22Rv1 (cell line): ENCODE data around the gene EXD3.

Source experiments
- ZFX ChIP-seq: fragments of 450-650 bp; IDR thresholded peaks from 2 replicates; pipeline ENCODE4 v1.6.1; 2017; ENCODE audit warnings: antibody characterized with exemption, borderline replicate concordance
- TF ChIP-seq, protein P1 (sequence below): fragments of 450-650 bp; IDR thresholded peaks from 2 replicates; pipeline ENCODE4 v1.5.1; 2017; ENCODE audit warnings: mild to moderate bottlenecking

DNA sequence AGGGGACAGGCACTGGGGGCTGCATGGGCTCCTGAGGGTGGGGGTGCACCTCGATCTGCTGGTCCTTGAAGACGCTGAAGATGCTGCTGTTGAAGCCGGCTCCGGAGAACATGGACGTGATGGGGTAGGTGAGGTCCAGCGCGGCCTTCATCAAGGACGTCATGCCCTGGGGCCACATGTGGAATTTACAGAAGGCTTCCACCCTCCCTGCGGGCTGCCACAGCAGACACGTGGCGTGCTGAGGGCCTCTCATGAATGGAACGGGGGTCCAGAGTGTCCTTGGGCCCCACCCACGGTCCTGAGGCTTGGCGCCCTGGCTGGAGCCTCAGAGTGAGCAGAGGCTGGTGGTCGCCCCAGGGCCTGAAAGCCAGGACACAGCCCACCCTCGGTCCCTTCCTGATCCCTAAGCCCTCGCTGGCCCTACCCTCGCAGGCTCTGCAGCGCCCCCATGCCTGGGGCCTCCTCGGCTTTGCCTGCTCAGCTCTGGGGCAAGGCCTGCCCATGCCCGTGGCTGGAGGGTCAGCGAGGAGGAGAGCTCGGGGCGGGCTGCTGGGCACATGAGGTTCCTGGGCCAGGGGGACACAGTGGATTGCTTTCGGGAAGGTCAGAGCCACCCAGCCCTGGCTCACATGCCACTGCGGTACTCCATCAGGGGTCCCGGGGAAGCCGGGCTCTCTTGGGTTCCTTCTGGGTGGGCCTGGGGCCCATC, 41.5 kb upstream of the EXD3 start:
- TF ChIP-seq, protein P1, sequence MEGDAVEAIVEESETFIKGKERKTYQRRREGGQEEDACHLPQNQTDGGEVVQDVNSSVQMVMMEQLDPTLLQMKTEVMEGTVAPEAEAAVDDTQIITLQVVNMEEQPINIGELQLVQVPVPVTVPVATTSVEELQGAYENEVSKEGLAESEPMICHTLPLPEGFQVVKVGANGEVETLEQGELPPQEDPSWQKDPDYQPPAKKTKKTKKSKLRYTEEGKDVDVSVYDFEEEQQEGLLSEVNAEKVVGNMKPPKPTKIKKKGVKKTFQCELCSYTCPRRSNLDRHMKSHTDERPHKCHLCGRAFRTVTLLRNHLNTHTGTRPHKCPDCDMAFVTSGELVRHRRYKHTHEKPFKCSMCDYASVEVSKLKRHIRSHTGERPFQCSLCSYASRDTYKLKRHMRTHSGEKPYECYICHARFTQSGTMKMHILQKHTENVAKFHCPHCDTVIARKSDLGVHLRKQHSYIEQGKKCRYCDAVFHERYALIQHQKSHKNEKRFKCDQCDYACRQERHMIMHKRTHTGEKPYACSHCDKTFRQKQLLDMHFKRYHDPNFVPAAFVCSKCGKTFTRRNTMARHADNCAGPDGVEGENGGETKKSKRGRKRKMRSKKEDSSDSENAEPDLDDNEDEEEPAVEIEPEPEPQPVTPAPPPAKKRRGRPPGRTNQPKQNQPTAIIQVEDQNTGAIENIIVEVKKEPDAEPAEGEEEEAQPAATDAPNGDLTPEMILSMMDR: no peak
- no peak for TF ChIP-seq ZFX
